GM19023 (cell line): ENCODE measurements around the gene SSX2IP.
"Not testable (repeated sequence)": the region's sequence is repeated elsewhere in the genome, so short reads cannot be mapped to it uniquely, and the experiment has no call there.

Experiments used
- ATAC-seq: cut with Tn5 transposase; IDR thresholded peaks from one replicate; pipeline ENCODE4 v1.9.1; 2021; ENCODE audit warnings: mild to moderate bottlenecking, moderate library complexity; ENCODE audit not compliant: unreplicated experiment

SSX2IP gene

DNA sequence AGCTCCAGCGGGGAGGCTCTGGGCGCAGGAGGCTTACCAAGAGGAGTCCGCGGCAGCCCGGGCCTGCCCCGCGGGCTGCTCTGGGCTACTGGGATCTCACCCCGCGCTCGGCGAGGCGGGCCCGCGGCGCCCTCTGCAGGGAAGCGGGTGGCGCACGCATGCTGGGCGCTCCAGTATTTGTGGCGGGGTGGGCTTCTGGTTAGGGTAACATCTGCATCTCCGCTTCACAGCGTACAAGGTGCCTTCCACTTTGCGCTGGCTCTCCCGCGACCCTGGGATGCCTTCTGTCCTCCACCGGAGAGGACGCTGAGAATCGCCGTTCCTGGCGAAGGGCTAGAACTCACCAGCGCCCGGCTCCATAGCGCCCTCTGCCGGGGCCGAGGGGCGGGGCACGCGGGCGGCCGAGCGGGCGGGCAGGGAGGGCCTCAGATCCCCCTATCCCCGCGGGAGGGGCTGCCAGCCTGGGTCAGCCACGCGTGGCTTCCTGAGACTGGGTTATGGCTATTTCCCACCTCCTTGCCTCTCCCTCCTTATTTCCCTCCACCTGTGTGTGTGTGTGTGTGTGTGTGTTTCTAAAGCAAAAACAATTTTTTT, 69.4 kb downstream of the SSX2IP start:
- peak; percentile 94 for ATAC-seq

DNA sequence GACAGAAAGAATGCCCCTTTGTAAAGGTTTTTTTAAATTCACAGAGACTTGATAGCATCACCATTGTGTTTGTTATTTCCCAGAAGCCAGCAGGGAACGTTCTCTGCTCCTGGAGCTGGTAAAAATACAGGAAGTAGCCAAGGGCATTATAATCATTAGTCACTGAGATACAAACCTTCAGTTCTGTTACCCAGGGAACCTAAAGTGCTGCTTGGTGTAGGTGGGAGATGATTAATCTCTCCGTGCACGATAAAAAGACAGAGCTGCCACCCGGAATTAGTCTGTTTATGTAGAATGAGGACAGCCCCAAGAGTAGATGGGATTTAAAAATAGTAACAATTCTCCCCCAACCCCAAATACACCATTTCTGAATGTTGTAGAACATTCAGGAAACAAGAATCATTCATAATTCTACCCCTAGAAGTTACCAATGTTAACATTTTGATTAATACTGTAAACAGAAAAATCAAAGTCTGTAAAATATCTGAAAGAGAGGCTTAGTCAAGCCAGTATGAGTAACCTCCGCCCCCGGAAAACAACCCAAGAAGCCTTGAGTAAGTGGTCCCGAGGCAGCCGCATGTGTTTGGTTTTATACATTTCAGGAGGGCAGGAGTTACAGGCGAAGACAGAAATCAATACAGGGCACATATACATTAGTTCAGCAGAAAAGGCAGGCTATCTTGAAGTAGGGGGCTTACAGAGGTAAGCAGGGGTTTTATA, 70.7 kb downstream of the SSX2IP start:
- no peak for ATAC-seq

DNA sequence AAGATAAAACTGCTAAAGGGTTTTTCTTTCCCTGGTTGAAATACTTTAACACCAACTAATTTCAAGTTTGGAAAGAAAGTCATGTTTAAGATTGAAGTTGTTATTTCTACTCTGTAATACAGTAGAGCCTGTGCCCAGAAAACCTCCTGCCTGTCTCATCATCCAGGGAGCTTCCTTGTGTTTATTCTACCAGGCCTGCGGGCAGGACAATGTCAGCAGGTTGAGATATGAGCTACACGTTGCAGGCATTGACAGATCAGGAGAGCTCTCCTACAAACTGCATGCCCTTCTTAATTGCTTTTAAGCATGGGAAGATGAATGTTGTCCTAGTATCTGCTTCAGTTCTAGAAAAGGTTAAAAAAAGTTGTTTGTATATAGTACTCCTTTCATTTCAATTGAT, 72.9 kb downstream of the SSX2IP start:
- ATAC-seq, result no peak

DNA sequence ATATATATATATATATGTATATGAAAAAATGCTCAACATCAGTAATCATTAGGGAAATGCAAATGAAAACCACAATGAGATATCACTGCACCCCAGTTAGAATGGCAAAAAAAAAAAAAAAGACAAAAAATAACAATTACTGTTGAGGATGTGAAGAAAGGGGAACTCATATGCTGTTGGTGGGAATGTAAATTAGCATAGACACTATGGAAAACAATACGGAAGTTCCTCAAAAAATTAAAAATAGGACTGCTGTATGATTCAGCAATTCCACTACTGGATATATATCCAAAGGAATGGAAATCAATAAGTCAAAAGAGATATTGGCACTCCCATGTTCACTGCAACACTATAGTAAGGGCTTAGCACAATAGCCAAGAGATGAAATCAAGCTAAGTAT, 74.5 kb downstream of the SSX2IP start:
- ATAC-seq, result no peak

DNA sequence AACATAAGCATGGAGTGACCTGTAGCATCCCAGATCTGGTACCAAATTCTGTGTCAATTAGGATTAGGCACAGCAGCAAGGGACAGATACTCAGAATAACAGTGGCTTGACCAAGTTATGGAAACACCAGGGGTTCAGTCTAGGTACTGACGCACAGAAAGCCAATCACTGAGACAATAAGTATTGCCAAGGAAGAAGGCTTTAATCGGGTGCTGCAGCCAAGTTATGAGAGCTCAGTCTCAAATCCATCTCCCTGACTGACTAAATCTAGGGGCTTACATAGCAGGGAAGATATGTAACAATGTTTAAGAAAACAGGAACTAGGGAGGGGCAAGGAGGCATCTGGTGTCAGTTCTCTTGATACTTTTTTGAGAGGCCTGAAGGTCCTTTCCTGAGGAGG, 76.4 kb downstream of the SSX2IP start:
- no peak for ATAC-seq

DNA sequence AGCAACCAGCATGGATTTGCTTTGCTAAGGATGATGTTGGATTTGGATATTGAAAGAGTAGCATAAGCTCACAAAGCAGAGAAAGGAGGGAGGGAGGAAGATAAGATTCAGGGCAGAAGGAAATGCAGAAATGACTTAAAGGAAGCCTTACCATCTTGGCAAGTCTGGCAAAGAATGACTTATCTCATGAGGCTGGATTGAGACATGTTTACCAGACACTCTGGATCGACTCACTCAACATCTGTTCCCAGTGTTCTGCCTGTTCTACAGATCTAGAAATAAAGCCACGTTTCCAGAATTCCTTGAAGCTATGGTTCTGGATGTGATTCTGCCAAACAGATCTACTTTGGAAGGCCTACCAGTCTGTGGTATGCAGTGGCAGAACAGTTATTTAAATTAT, 77.2 kb downstream of the SSX2IP start:
- ATAC-seq, result no peak

DNA sequence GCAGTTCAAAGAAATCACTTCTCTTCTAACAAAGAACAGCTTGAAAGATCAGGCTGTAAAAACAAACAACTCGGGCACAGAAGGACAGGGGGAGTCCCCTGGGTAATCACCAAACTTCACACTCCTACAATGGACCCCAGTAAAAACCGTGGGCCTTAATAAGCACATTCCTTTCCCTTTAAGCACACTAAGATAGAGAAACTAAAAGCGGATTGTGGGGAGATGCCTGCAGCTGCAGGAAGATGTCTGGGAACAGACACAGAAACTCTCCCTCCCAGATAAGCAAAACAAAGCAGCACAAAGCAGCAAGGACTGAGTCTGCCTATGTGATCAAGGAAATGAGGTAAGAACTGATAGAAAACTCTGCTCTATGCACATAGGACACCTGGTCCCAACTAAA, 78.5 kb downstream of the SSX2IP start:
- ATAC-seq, result no peak

DNA sequence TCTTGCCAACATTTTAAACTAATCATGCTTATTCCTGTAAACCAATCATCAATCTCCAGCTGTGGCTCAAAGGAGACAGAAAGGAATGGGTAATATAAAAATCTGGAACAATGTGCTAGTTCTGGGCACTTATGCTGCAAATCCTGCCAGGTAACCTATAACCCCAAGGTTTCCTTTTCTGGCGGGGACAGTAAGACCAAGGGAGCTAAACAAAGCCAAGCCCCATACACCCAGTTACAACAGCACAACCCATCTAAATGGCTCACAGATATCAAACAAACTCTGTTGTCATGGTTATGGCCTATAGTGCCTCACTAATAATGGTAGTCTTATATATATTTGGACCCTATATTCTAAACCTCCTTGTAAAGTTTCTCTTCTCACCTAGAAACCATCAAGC, 79.2 kb downstream of the SSX2IP start:
- no peak for ATAC-seq

DNA sequence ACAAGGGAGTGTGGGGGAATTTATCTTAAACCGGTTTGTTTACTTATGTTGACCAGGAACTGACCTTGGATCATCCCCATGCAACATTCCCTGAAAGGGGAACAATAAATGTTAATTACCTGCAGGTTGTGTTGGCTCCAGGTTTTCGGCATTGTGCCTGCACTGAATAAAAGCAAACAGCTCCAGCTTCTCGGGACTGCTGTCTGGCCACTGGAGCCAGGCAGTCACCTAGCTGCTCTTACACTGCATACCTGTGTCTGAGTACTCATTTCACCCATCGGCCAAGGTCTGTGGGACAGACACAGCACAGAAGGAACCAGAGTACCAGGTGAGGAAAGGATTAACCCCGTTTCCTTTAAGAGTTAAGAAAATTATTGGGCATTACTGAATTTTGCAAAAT, 83.3 kb downstream of the SSX2IP start:
- no peak for ATAC-seq

DNA sequence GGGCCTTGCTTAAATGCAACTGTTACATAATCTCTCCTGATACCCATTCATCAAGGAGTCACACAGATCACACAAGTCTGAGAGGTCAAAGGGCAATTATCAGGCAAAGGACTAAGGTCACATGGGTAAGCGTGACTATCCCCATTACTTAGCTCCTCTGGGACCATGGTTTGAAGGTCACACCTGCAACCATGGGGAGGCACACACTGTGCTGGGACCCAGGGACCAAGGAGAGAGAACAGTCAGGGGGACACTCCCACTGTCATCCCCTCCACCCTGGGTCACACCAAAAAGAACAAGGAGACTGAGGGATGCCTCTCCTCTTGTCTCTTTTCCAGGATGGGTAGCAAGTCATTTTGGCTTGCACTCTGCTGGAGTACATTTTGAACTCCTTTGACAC, 85.1 kb downstream of the SSX2IP start:
- no peak for ATAC-seq

DNA sequence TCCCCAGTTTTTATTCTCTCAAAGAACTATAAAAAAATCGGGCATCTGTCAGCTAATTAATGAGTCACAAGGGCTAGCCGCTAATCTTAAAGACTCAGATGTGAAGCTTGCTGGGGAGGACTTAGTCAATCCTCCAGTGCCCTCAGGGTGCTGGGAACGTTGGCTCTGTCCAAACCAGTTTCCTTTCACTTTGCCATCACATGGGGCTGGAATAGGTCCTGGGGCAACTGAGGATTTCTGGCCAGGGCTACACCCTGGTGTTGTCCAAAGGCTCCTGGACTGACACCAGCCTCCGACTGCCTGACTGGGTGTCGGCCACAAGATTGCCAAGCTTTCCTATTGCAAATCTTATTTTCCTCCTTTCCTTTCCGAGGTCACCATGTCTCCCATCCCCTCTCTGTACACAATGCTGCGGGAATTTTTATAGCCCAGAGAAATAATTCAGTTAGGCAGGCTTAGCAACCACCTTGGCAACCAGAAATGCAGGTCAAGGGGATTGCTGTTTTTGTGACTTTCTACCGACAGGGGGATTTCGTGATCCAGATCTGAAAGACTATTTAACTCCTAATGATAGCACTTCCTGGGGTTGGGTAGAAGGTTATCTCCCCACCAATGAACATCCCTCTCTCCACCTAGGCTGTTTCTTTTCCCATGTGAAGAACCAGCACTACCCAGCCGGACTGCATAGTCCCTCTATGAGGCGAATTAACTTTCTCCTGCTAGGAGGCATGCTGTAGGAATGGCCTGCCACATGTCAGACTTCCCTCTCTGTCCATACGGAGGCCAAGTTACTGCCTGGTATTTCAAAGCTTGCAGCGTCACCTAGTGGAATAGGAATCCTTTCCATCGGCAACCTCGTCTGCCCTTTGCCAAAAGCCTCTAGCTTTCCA, 86.1 kb downstream of the SSX2IP start:
- ATAC-seq, result no peak

DNA sequence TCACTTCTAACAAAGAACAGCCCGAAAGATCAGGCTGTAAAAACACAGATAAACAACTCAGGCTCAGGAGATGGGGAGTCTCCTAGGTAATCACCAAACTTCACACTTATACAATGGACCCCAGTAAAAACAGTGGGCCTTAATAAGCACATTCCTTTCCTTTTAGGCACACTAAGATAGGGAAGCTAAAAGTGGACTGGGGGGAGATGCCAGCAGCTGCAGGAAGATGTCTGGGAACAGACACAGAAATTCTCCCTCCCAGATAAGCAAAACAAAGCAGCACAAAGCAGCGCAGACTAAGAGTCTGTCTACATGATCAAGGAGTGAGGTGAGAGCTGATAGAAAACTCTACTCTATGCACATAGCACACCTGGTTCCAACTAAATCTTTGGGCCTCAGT, 87.0 kb downstream of the SSX2IP start:
- ATAC-seq, result no peak

DNA sequence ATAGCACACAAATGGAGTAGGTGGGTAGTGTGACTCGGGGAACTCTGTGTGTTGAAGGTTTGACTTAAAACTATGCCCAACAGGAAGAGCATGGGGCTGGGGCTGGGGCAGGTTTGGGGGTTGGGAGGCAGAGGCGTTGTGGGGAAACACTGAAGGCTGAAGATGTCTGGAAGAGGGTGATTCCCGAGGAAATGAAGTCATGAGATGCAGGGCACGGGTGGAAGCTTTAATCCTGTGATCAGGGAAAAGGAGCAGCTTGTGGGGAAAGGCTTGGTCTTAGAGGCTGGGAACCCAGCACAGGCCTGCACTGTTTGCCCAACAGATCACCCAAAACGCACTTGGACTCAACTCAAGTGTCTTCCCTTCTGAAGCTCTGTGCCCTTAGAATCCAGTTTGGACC, 89.5 kb downstream of the SSX2IP start:
- no peak for ATAC-seq

DNA sequence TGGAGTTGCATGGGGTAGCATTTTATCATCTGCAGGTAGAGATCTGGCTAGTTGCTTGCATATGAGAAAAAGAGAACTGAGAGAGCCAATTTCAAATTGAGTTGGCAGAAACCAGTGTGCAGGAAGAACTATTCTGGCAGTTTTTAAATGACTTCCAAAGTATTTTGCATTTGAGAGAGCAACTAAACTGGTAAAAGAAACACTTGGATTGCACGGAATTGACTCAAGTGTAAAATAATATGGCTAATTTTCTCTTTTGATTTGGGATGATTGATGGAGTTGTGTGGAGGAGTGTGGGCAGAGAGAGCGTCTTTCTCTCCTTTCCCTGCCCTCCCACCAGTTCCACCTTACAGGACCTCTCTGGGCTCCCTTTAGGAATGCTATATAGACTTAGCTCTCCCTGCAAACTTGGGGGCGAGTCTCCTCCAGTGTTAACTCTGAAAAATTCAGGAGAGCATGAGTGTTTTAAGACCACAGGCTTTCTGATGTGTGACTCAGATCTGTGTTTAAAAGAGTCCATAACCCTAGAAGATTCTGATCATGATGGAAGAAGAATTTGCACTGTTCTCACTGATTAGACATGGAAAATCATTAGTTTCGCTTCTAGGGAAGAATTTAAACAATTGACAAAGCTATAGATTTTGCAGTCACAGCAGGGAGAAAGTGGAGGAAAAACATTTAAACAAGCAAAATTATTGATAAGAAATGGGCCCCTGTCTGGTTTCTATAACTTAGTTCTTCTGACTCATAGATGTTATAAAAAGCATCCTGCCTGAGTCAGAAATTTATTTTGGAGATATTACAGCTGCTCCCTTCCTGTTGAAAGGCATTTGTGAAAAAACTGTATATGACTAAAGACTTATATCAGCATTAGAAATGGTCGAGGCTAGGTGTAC, 91.2 kb downstream of the SSX2IP start:
- peak; percentile 75 for ATAC-seq

DNA sequence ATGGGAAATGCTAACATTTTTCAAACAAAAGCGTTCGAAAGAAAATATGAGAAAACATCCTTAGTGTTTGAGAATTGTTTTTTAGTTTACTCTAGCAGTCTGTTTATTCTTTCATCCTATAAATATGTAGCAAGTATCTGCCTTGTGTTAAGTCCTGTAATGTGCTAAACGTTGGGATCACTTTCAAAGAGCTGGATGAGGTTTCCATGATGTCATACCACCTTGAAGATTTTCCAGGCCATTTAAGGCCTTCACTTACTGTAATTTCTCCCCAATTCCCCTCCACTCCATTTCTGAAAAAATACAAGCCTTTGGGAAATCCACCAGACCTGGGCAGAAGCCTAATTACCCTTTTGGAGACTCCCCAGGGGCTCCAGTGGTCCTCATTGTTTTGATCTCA, 91.8 kb downstream of the SSX2IP start:
- ATAC-seq, result no peak

DNA sequence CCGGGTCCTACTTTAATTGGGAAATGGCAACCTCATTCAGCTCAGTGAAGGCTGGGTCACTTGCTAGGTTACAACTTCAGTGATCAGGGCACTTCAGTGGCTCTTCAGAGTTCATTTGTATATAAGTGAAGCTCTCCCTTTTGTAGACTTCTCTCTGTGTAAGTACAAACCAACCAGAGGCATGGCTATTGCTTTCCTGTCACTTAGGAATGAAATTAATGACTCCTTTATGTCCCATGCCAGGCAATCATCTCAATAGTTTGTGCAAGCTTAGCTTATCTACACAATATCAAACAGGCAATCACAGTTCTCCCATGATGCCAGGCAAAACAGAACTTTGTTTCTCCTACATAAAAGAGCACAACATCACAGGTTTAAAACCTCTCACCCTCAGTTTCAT, 93.2 kb downstream of the SSX2IP start:
- no peak for ATAC-seq

DNA sequence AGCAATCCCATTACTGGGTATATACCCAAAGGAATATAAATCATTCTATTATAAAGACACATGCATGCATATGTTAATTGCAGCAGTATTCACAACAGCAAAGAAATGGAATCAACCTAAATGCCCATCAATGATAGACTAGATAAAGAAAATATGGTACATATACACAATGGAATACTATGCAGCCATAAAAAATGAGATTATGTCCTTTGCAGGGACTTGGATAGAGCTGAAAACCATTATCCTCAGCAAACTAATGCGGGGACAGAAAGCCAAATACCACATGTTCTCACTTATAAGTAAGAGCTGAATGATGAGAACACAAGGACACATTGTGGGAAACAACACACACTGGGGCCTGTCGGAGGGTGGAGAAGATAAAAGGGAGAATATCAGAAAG, 95.3 kb downstream of the SSX2IP start:
- ATAC-seq, result not testable (repeated sequence)
